HG03342 (cell line): ENCODE data around the gene IPO13.

Source experiments
- ATAC-seq: cut with Tn5 transposase; IDR thresholded peaks from one replicate; pipeline ENCODE4 v1.9.1; 2021; ENCODE audit warnings: mild to moderate bottlenecking, moderate library complexity; ENCODE audit not compliant: unreplicated experiment

Gene IPO13

DNA sequence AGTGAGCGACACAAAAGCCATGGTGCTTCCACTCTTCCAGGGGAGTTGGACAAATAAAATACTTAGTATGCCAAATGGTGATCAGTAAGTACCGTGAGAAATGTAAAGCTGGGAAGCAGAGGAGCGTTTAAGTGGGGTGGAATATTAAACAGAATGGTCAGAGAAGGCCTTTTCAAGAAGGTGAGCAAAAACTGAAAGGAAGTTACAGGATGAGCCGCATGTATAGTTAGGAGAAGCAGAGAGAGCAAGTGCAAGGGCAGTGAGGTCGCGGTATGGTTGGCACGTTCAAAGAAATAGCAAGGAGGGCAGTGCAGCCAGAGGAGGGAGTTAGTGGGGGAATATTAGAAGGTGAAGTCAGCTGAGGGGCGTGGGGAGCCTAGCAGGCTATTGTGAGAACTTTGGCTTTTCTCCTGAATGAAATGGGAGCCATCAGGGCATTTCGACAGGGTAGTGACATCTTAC is 27.3 kb downstream of the IPO13 start:
- no peak for ATAC-seq

DNA sequence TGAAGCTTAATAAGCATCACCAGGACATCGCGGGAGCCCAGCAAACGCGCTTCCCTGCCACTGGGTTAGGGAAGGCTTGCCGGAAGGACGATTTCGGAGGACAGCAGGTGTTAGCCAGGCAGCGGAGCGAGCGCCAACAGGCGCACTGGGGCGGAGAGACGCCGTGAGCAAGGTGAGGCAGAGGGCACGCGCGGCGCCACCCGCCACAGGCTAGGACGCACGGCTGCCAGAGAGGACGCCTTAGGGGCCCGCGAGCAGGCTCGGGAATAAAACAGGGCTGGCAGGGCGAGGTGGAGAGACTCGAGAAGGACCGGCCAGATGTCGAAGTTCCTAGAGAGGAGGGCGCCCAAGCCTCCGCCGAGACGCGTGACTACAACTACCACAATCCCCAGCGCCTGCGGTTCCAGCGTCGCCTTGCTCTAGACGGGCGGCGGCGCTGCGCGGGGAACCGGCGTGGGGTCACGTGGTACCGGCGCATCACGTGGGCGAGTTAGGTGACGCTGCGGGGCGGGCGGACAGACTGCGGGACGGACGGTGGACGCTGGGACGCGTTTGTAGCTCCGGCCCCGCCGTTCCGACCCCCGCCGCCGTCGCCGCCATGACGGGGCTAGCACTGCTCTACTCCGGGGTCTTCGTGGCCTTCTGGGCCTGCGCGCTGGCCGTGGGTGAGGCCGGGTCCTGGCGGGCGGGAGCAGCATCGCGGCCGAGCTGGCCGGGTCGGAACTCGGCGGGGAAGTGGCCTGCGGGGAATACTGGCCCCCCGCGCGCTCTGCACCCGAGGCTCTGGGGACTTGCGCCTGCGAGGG is 27.9 kb downstream of the IPO13 start, which contains the start of gene ATP6V0B:
ATP6V0B (plus strand) TSS at position 518 of the 806 bp plus-strand sequence; CDS start at position 599, 81 bp downstream.
- ATAC-seq = peak; percentile 68

DNA sequence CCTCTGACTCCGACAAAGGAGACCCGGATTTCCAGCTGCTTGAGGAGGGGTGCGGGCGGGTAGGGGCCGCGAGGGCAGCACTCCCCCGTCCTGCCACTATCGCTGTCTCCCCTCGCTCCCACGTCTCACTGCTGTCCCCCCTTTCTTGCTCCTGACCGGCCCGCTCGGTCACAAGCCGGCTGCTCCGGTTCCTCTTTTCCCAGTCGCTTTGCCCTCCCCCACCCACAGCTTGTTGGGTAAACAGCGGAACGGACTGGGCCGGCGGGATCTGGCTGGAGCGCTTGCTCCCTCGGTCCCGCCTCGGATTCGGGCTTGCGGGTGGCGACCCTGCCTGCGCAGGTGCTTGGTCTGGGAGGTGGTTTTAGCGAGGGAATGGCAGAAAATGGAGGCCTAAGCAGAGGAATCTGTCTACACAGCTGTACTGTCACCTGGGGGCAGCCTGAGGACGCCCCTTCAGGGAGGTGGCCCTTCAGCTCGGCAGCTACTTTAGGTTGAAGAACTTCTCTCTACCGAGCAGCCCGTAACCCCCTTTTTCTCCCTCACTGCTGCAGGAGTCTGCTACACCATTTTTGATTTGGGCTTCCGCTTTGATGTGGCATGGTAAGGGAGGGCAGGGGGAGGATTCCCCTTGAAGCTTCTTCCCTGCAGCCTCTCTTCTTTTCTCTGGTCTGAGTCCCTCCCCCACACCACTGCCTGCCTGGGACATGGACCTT is 28.7 kb downstream of the IPO13 start:
- ATAC-seq = no peak

DNA sequence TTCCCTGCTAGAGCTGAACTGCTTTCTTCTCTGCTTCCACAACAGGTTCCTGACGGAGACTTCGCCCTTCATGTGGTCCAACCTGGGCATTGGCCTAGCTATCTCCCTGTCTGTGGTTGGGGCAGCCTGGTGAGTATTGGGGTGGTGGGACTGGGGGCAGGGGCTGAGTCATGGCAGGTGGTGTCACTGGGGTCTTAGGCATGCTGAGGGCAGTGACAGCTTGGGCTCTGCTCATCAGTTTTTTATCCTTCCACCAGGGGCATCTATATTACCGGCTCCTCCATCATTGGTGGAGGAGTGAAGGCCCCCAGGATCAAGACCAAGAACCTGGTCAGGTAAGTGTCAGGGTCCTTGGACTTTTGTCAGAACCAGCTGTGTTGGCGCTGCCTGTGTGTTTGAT is 29.3 kb downstream of the IPO13 start:
- no peak for ATAC-seq

DNA sequence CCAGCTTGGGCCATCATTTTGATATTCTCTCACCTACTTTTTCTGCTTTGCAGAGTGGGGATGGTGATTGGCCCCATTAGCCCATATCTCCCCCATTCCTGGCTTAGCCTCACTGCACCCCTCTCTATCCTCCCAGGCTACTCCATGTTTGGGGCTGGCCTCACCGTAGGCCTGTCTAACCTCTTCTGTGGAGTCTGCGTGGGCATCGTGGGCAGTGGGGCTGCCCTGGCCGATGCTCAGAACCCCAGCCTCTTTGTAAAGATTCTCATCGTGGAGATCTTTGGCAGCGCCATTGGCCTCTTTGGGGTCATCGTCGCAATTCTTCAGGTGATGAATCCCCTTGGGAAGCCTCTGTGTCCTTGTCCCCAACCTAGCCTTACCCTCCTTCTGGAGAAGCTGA is 30.1 kb downstream of the IPO13 start:
- ATAC-seq = no peak

DNA sequence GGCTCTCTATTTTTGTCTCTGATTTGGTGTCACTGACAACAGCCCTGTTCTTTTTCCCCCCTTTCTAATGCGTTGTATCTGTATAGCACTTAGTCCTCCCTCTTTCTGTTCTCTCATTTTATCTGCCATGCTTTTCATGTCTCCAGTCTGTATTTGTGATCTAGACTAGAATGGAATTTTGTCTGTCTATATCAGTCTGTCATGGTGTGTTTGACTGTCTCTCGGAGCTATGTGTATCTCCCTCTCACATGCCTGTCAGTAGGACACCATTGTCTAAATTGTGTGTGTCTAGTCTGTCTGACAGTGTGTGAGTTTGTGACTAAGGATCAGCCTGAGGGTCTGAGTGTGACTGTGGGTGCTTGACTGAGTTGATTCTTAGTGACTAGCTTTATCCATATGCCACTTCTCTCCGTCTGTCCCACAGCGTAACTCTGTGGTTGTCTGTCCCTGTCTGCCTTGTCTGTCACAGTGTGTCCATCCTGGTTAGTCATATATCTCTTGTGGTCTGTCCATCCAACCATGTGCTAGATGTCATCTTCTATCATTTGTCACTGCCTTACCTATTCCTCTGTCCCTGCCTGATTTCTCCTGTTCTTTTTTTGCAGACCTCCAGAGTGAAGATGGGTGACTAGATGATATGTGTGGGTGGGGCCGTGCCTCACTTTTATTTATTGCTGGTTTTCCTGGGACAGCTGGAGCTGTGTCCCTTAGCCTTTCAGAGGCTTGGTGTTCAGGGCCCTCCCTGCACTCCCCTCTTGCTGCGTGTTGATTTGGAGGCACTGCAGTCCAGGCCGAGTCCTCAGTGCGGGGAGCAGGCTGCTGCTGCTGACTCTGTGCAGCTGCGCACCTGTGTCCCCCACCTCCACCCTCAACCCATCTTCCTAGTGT is 30.9 kb downstream of the IPO13 start:
- ATAC-seq = no peak

DNA sequence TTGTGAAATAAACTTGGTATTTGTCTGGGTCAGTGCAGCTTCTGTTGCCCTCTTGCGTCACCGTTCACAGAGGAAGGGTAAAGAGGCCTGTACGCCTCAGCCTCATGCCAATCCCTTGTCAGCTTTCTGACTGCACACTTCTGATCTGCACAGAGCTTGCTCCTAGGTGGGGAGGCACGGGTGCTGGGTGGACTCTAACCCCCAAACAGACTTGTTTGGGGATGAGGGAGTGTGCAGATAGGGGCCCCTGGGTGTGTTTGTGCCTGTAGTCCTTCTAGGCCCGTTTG is 31.5 kb downstream of the IPO13 start:
- ATAC-seq = no peak

DNA sequence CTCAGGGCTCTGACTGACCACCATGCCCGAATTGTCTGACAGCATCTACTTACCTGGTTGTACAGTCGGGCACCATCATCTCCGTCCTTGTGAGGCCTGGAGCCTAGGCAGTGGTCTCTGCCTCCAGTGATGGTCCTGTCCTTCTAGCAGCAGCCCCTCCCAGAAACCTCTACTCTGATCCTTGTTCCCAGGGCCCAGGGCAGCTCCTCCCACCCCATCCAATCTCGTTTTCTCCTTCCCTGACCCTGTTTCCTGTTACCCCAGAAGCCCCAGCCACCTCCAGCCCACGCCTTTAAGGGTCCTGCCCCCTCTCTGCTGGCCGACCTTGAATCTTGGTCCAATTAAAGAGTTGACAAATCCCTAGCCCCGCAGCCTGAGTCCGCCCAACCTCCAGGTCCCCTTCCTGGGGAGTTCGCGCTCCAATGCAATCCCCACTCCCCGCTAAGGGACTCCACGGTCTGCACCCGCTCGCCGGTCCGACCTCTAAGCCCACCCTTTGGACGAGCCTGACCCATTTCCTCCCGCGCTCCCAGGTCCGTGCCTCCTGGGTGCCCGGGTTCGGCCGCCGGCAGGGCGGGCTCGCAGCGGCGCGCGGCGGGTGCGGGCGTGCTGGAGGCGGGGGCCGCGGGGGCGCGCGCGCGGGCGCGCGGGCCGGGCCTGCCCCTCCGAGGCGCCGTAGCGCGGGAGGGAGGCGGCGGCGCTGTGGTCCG is 32.0 kb downstream of the IPO13 start, which contains the start of gene B4GALT2:
B4GALT2 (plus strand) TSS at position 660 of the 710 bp plus-strand sequence. CDS start 1,951 bp downstream, outside the sequence.
- ATAC-seq = no peak

DNA sequence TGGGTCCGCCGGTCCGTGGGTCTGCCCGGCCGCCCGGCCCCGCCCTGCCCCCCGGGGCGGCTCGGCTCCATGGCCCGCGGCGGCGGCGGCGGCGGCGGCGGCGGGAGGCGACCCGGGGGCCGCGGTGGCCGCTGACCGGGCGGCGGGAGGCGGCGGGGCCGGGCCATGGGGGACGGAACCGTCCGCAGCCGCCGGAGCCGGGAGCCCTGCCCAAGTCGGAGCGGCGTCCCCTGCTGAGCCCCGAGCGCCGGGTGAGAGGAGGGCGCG is 32.4 kb downstream of the IPO13 start:
- ATAC-seq = no peak

DNA sequence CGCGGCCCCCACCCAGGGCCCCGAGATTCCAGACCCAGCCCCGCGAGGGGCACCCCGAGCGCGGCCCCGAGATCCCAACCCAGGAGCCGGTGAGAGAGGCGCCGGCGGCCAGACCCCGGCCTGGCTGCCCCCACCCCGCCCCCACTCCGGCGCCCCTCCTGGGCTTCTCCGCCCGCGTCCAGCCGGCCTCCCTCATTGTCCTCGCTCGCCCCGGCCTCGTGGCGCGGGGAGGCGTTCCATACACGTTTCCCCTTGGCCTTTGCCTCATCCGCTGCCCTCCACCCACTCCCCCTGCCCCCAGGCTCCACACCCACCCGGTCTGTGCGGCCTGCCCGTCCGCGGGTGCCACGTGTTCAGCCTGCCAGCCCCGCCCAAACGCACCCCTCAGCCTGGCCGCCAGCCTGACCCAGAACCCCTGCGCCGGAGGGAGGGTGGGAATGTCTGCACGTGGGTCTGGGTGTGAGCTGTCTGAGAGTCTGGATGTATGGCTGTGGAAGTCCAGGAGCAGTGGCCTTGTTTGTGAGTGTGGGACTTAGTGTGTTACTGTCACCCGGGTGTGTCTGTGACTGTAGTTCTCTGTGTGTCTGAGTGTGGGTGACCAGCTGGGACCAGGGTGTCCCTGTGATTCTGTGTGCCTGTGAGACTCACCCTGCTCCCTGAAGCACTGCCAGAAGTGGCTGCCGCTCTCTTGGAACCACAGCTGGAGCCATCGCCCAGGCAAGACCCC is 32.9 kb downstream of the IPO13 start:
- no peak for ATAC-seq

DNA sequence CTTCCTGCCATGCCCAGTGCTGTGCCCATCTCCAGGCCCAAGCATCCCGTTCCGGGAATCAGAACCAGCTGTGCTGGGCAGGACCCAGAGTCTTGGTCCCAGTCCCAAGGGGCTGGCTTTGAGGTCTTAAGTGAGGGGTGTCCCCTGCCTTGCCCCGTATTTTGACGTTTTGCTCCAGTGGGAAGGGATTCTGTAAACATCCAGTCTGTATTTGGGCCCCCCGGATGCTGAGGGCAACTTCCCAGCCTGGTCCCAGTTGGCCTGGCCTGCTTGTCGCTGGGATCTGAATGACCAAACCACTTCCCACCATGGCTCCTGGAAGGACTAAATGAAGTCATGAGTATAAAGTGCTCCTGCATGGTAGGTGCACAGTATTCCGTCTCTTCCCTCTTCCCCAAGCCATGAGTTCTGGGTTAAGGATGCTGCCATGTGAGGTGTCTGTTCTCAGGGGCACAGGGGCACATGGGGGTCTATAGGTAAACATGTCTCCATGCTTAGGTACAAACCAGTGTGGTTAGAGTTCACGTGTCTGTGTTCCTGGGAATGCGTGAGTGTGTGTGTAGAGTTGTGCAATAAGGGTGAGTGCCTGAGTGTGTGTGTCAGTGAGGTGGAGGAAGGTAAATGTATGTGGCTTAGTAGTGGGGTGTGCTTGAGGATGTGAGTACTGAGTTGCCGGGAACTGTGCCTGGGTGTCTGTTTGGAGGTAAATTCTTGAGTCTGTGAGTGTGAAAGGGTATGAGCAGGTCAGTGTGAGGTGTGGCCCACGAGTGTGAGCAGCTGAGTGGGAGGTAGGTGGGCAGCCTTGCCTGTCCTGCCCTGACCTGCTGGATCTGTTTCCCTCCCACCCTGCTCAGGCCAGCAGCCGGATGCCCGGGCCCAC is 33.7 kb downstream of the IPO13 start:
- no peak for ATAC-seq

DNA sequence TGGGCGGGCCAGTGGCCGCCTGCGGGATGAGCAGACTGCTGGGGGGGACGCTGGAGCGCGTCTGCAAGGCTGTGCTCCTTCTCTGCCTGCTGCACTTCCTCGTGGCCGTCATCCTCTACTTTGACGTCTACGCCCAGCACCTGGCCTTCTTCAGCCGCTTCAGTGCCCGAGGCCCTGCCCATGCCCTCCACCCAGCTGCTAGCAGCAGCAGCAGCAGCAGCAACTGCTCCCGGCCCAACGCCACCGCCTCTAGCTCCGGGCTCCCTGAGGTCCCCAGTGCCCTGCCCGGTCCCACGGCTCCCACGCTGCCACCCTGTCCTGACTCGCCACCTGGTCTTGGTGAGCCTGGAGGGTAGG is 34.4 kb downstream of the IPO13 start:
- no peak for ATAC-seq

DNA sequence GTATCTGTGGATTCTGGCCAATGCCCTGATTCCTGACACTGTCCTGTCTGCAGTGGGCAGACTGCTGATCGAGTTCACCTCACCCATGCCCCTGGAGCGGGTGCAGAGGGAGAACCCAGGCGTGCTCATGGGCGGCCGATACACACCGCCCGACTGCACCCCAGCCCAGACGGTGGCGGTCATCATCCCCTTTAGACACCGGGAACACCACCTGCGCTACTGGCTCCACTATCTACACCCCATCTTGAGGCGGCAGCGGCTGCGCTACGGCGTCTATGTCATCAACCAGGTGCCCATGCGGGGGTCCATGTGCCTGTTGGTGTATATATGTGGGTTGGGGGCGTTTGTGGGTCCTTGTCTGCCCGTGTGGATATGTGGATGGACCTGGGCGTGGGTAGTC is 34.9 kb downstream of the IPO13 start:
- no peak for ATAC-seq

DNA sequence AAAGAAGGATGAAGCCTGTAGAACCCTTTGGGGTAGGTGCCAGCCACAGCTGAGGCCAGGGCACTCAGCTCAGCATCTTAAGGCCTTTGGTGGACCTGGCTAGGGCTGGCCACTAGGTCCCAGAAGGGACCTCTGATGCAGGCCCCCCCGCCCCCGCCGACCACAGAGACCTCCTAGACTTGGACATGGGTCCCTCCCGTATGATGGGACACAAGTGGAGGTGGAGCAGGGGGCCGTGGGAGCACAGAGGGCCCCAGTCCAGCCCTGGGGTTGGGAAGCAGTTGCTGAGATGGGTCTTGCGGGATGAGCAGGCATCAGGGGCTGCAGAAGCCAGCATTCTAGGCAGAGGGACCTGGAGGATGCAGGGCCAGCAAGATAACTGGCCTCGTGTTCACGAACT is 35.5 kb downstream of the IPO13 start:
- no peak for ATAC-seq

DNA sequence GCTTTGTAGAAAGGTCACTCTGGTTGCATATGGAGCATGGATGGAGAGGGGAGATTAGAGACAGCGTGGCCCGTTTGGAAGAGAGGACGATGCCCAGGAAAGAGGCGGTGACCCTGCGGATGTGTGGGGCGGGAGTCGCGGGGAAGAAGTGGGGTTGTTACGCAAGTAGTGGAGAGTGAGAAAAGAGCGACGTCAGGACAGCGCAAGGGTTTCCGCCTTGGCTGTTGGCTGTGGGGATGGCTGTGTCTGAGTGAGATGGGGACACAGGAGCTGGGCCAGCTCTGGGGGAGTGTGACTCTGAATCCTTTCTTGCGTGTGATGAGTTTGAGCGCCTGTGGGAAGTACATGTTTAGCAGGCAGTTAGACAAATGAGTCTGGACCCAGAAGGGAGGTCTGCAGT is 36.1 kb downstream of the IPO13 start:
- no peak for ATAC-seq

DNA sequence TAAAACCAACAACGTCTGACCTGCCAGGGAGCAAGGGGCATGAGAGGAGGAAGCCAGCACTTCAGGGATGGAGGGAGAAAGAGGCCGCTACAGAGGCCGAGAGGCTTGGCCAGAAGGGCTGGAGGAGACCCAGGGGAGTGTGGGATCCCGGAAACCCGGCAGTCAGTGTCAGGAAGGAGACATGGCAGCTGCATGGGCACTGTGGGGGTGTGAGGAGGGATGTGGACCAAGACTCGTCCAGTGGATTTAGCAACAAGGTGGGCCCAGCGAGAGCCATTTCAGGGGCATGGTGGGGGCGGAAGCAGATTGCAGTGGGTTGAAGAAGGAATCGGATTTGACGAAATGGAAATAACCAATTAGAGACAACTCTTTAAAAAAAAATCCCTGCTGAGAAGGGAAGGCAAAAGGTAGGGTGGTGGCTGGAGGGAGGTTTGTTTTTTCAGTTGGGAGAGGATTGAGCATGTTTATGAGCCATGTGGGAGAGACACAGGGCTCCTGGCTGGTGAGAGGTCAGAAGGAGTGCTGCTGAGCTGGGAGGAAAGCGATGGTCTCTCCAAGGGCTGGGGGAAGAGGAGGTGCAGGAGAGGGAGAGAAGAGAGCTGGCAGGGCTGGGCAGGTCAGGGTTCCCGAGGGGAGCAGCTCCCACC is 36.6 kb downstream of the IPO13 start:
- ATAC-seq = no peak

DNA sequence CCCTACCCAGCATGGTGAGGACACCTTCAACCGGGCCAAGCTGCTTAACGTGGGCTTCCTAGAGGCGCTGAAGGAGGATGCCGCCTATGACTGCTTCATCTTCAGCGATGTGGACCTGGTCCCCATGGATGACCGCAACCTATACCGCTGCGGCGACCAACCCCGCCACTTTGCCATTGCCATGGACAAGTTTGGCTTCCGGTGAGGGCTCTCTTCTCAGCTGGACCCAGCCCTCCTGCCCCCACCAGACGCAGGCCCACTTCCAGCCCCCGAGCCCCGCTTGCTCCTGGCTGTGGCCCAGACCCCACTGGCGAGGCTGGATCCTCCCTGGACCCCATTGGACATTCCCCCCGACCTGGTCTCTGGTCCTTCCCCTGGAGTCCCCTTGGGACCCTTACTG is 38.1 kb downstream of the IPO13 start:
- no peak for ATAC-seq

DNA sequence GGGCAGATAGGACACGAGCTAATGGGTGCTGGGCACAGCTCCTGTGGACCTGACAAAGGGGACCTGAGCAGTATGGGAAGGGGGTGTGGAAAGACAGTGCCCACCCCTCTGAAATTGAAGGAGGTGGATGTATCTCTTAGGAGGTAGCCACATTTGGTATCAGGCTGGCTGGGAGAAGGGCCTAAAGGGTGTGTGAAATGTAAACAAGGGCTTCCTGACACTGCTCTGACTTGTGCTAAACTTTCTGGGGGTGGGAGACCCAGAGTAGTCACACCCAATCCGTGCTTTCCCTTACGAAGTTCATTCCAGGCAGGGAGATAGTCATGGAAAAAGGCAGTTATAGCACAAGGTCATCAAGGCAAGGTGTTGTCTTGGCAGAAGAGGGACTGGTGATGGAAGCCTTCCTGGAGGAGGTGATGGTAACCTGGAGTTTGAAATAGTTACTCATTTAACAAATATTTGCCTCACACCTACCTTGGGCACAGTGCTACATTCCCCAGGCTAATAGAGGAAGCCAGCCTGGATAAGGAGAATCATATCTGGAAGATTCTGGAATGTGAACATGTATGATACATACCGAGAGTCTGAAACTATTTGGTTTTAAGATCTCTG is 39.3 kb downstream of the IPO13 start:
- no peak for ATAC-seq

DNA sequence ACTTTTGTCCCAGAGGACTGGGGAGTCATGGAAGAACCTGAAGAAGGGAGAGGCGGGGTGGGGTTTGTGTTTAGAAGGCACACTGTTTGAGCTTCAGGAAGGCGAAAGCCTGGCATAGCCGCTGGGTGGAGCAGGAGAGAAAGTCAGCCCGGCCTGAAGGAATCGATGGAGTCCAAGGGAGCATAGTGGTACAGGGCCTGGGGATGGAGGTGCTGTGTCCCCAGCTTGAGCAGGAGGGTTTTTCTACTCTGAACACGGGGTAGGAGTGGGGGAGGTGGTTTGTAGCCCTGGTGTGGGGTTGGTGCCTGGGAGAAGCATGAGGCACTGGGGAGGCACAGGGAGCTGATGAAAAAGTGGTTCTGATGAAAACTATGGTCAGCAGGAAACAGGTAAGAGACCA is 40.0 kb downstream of the IPO13 start:
- ATAC-seq = no peak
